SK-N-SH (cell line): Measurements from ENCODE around the gene PSMB11. TPM values are rescaled to one million over a fixed set of nuclear protein-coding genes. Genes with fewer than 3 reads are reported as not detected.

Experiments
- CTCF ChIA-PET: fragments of 300-600, 350-600 bp; formaldehyde crosslinking; extraction: SDS; loops from one replicate; lab custom pipeline; 2021; lab: Yijun Ruan, JAX
- POLR2A ChIA-PET: fragments of 350-600 bp; sonication (Branson Sonifier 250); formaldehyde crosslinking; extraction: SDS; loops from one replicate; lab custom pipeline; 2020; ENCODE audit warnings: antibody characterized with exemption, inconsistent platforms; lab: Yijun Ruan, JAX
- DNase-seq: peaks from one replicate; pipeline ENCODE4 v3.0.0; 2012
- H2AFZ ChIP-seq: fragments of 200-600 bp; sonication (generic); 2 replicates; pipeline ENCODE4 v1.8.1; 2016; ENCODE audit warnings: antibody characterized with exemption, mild to moderate bottlenecking, low read depth
- H3F3A ChIP-seq: fragments of 200-600 bp; sonication (generic); replicated peaks from 2 replicates; pipeline ENCODE3; 2016; ENCODE audit warnings: antibody characterized with exemption, mild to moderate bottlenecking; ENCODE audit not compliant: insufficient read depth
- H3K27ac ChIP-seq, 2 experiments: fragments of 200-500 bp in 1 of 2; fragments of 200-600 bp in 1 of 2; sonication (Bioruptor generic) in 1 of 2; sonication (generic), shearing (Covaris generic) in 1 of 2; 2 replicates each; pipeline versions ENCODE4 v1.5.1 to v1.6.1; 2014 to 2016; ENCODE audit warnings: low read depth in 2 of 2, inconsistent platforms in 1 of 2, low read length in 1 of 2, mild to moderate bottlenecking in 1 of 2, mixed read lengths in 1 of 2
- H3K27me3 ChIP-seq: fragments of 200-600 bp; sonication (generic), shearing (Covaris generic); 2 replicates; pipeline ENCODE4 v1.6.1; 2016; ENCODE audit warnings: mixed run types; ENCODE audit not compliant: insufficient read depth
- H3K36me3 ChIP-seq, 2 experiments: fragments of 200-500 bp in 1 of 2; fragments of 200-600 bp in 1 of 2; sonication (Bioruptor generic) in 1 of 2; sonication (generic) in 1 of 2; replicated peaks in 1 of 2; 2 replicates each; pipeline versions ENCODE3 to v1.5.1; 2014 to 2016; ENCODE audit warnings: low read length in 1 of 2, mild to moderate bottlenecking in 1 of 2; ENCODE audit not compliant: insufficient read depth in 2 of 2, control insufficient read depth in 1 of 2
- H3K4me1 ChIP-seq, 2 experiments: fragments of 200-500 bp in 1 of 2; fragments of 200-600 bp in 1 of 2; sonication (Bioruptor generic) in 1 of 2; sonication (generic), shearing (Covaris generic) in 1 of 2; 2 replicates each; pipeline versions ENCODE4 v1.5.1 to v1.6.1; 2014 to 2016; ENCODE audit warnings: low read depth in 1 of 2, low read length in 1 of 2, mixed run types in 1 of 2; ENCODE audit not compliant: insufficient read depth in 2 of 2, control insufficient read depth in 1 of 2
- H3K4me2 ChIP-seq: fragments of 200-600 bp; sonication (generic), shearing (Covaris generic); 2 replicates; pipeline ENCODE4 v1.6.1; 2017; ENCODE audit warnings: mixed run types
- H3K4me3 ChIP-seq, 2 experiments: fragments of 200-500 bp in 1 of 2; fragments of 200-600 bp in 1 of 2; sonication (Bioruptor generic) in 1 of 2; sonication (generic), shearing (Covaris generic) in 1 of 2; 2 replicates each; pipeline versions ENCODE4 v1.5.1 to v1.8.1; 2014 to 2016; ENCODE audit warnings: low read depth in 2 of 2, inconsistent platforms in 1 of 2, low read length in 1 of 2, mild to moderate bottlenecking in 1 of 2, mixed read lengths in 1 of 2, moderate library complexity in 1 of 2
- H3K79me2 ChIP-seq: fragments of 200-600 bp; sonication (generic); 2 replicates; pipeline ENCODE4 v1.8.1; 2017; ENCODE audit warnings: mild to moderate bottlenecking; ENCODE audit not compliant: insufficient read depth
- H3K9ac ChIP-seq: fragments of 200-600 bp; sonication (generic); 2 replicates; pipeline ENCODE4 v1.6.1; 2017; ENCODE audit warnings: mixed run types
- H3K9me2 ChIP-seq: fragments of 200-600 bp; sonication (generic); 2 replicates; pipeline ENCODE4 v1.6.1; 2017; ENCODE audit warnings: mixed run types
- H3K9me3 ChIP-seq: fragments of 200-600 bp; sonication (generic); 2 replicates; pipeline ENCODE4 v1.6.1; 2017; ENCODE audit warnings: mixed run types, mild to moderate bottlenecking, moderate library complexity
- H4K20me1 ChIP-seq: fragments of 200-600 bp; sonication (generic); 2 replicates; pipeline ENCODE4 v1.6.1; 2017; ENCODE audit warnings: mild to moderate bottlenecking, mixed run types; ENCODE audit not compliant: insufficient read depth
- CHD2 ChIP-seq: fragments of 150-350 bp; IDR thresholded peaks from 2 replicates; pipeline ENCODE4 v1.6.1; 2018; ENCODE audit warnings: low read length; ENCODE audit not compliant: partially characterized antibody
- EP300 ChIP-seq, 2 experiments: IDR thresholded peaks; 2 replicates each; pipeline versions ENCODE4 v1.4.0 to v1.6.1; 2012; ENCODE audit warnings: borderline replicate concordance in 1 of 2, low read depth in 1 of 2, low read length in 1 of 2
- FOXM1 ChIP-seq: IDR thresholded peaks from 2 replicates; pipeline ENCODE4 v1.4.0; 2012; ENCODE audit warnings: low read depth, mild to moderate bottlenecking
- JUND ChIP-seq: IDR thresholded peaks from 2 replicates; pipeline ENCODE4 v1.4.0; 2012
- MAX ChIP-seq: IDR thresholded peaks from 2 replicates; pipeline ENCODE4 v1.4.0; 2012; ENCODE audit warnings: low read depth
- MEF2A ChIP-seq: IDR thresholded peaks from 2 replicates; pipeline ENCODE4 v1.4.0; 2012; ENCODE audit warnings: low read depth, borderline replicate concordance
- MXI1 ChIP-seq: IDR thresholded peaks from 2 replicates; pipeline ENCODE4 v1.6.1; 2012; ENCODE audit warnings: mild to moderate bottlenecking, low read depth, low read length, improper control_type of control experiment
- NFIC ChIP-seq: IDR thresholded peaks from 2 replicates; pipeline ENCODE4 v1.4.0; 2012; ENCODE audit warnings: borderline replicate concordance
- NRF1 ChIP-seq: IDR thresholded peaks from 2 replicates; pipeline ENCODE4 v1.6.1; 2012; ENCODE audit warnings: low read depth, mild to moderate bottlenecking, low read length
- PBX3 ChIP-seq: IDR thresholded peaks from 2 replicates; pipeline ENCODE4; 2012
- RAD21 ChIP-seq: IDR thresholded peaks from 2 replicates; pipeline ENCODE4 v1.6.1; 2012; ENCODE audit warnings: mild to moderate bottlenecking, low read length
- RCOR1 ChIP-seq: fragments of 150-350 bp; IDR thresholded peaks from 2 replicates; pipeline ENCODE4 v1.6.1; 2017; ENCODE audit warnings: antibody characterized with exemption, low read length
- REST ChIP-seq: IDR thresholded peaks from 2 replicates; pipeline ENCODE4 v1.6.1; 2012; ENCODE audit warnings: mild to moderate bottlenecking, low read depth, low read length, moderate library complexity
- SMC3 ChIP-seq: IDR thresholded peaks from 2 replicates; pipeline ENCODE4 v1.6.1; 2012; ENCODE audit warnings: low read depth, low read length, improper control_type of control experiment
- TCF12 ChIP-seq: IDR thresholded peaks from 2 replicates; pipeline ENCODE4 v1.4.0; 2012
- USF1 ChIP-seq: IDR thresholded peaks from 2 replicates; pipeline ENCODE4 v1.4.0; 2012; ENCODE audit warnings: low read depth, borderline replicate concordance
- USF2 ChIP-seq: fragments of 150-350 bp; IDR thresholded peaks from 2 replicates; pipeline ENCODE4 v1.6.1; 2017; ENCODE audit warnings: antibody characterized with exemption, low read length, low read depth, borderline replicate concordance
- WGBS: methylation state at CpG from one replicate; pipeline ENCODE4 v1.1.6; 2017; ENCODE audit warnings: low lambda C conversion rate; 5-methylcytosine and 5-hydroxymethylcytosine counted together
- polyA plus RNA-seq, 3 experiments: library from polyadenylated mRNA; depleted of rRNA; stranded (reverse); fragments of >200 nt; gene quantifications; 2 replicates each; pipeline ENCODE4 v1.2.3, GENCODE V29; 2012

PSMB11 gene
- polyA plus RNA-seq, 1 of the 3 experiments (the other 2 are of a cell fraction): not detected

GRCh38 chr14:23055147-23055550, 13.1 kb downstream of the PSMB11 start:
- peaks cover 14 to 26% of the 10 kb centered on the region in 2 experiments; a peak in 3 of 4 replicates for H3K4me1 ChIP-seq
- ChIA-PET POLR2A (interaction anchor here (0.8 to 3.9 kb wide), 8 partner anchors 9 to 135 kb away, joined by 3 to 33 read pairs (median 4); partner anchors contain the start of genes AJUBA and PSMB5), CTCF (interaction anchor here (0.6 to 33.1 kb wide), 20 partner anchors 8 to 671 kb away, joined by 3 to 1566 read pairs (median 4); partner anchors contain the start of genes AJUBA, PRMT5 and PSMB5)
- H3K27ac ChIP-seq: peak overlapping the region in 1 of 2 experiments; percentile 90; a peak in 2 of 4 replicates
- 95% methylated on average over 4 of the region's 12 CpGs for WGBS
- H4K20me1 ChIP-seq: no peaks in the 10 kb centered on the region; the same call in 1 of the 2 replicates
- H3K9me3 ChIP-seq: no peaks in the 10 kb centered on the region
- H3K9ac ChIP-seq: no peak overlapping the region
- H3F3A ChIP-seq: peaks cover 28% of the 10 kb centered on the region
- no peak overlapping the region for H3K4me2 ChIP-seq
- no peaks in the 10 kb centered on the region for H3K27me3 ChIP-seq
- H2AFZ ChIP-seq: no peak overlapping the region
- H3K79me2 ChIP-seq: peaks cover 6% of the 10 kb centered on the region; the same call in 1 of the 2 replicates
- DNase-seq: no peak
- TF ChIP-seq NFIC (no peak), PBX3 (no peak)
- no peak overlapping the region for H3K4me3 ChIP-seq
- H3K9me2 ChIP-seq: no peaks in the 10 kb centered on the region
- peaks cover 9 to 21% of the 10 kb centered on the region in 2 experiments for H3K36me3 ChIP-seq

- Histone ChIP-seq H3K27ac (peak overlapping the region in 1 of 2 experiments; percentile 90; a peak in 2 of 4 replicates), H4K20me1 (no peaks in the 10 kb centered on the region; the same call in 1 of the 2 replicates), H3K9ac (no peak overlapping the region), H3K4me1 (peaks cover 14 to 26% of the 10 kb centered on the region in 2 experiments; a peak in 3 of 4 replicates), H3K9me3 (no peaks in the 10 kb centered on the region), H3K27me3 (no peaks in the 10 kb centered on the region), H2AFZ (no peak overlapping the region), H3F3A (peaks cover 34% of the 10 kb centered on the region), H3K4me2 (peak overlapping the region; percentile 96), H3K4me3 (peak overlapping the region in 1 of 2 experiments; percentile 82; a peak in 2 of 4 replicates), H3K36me3 (peaks cover 14 to 25% of the 10 kb centered on the region in 2 experiments), H3K9me2 (no peaks in the 10 kb centered on the region), H3K79me2 (peaks cover 6% of the 10 kb centered on the region; the same call in 1 of the 2 replicates)
- WGBS: 50% methylated on average over 1 of the region's 6 CpGs
- peak; percentile 96 for DNase-seq
- ChIA-PET POLR2A (interaction anchor here (0.9 to 3.9 kb wide), 7 partner anchors 10 to 73 kb away, joined by 3 to 33 read pairs (median 6); partner anchors contain the start of genes AJUBA and PSMB5), CTCF (interaction anchor here (0.6 to 33.1 kb wide), 19 partner anchors 9 to 672 kb away, joined by 3 to 1566 read pairs (median 4); partner anchors contain the start of genes AJUBA, PRMT5 and PSMB5)
- TF ChIP-seq RCOR1: peak; percentile 67
- no peak for TF ChIP-seq FOXM1
- peak; percentile 87 for TF ChIP-seq MAX
- no peak for TF ChIP-seq NRF1
- TF ChIP-seq MEF2A: no peak
- peak; percentile 50; the same call in 1 of the 2 replicates for TF ChIP-seq NFIC
- peak; percentile 78; the same call in 1 of the 2 replicates for TF ChIP-seq USF1
- TF ChIP-seq JUND: no peak
- TF ChIP-seq RAD21: 0 out of 2 replicates have a peak, but pooled peaks have one; percentile 5
- peak; percentile 98 for TF ChIP-seq MXI1
- TF ChIP-seq REST: peak; percentile 83
- peak; percentile 47; the same call in 1 of the 2 replicates for TF ChIP-seq USF2
- TF ChIP-seq SMC3: peak; percentile 6; the same call in 1 of the 2 replicates
- TF ChIP-seq TCF12: peak; percentile 46; the same call in 1 of the 2 replicates
- TF ChIP-seq EP300 (IDR thresholded peaks at IDR 0.05; ENCODE audit: borderline replicate concordance in 1 of 2, low read depth in 1 of 2, low read length in 1 of 2): peak in 1 of 2 experiments; percentile 38; a peak in 1 of 4 replicates
- peak; percentile 74 for TF ChIP-seq CHD2
Measured at GRCh38 chr14:23055621-23056144, 13.7 kb downstream of the PSMB11 start.
